Measurements from ENCODE around the gene DUOX2.

- no peak for TF ChIP-seq CTCF (IDR thresholded peaks at IDR 0.05; ENCODE audit: poor library complexity, severe bottlenecking)
- no peak for TF ChIP-seq POLR2AphosphoS5 (IDR thresholded peaks at IDR 0.05)
- no peak for TF ChIP-seq TAF1 (IDR thresholded peaks at IDR 0.05; ENCODE audit: low read depth)
- TF ChIP-seq, protein P1, sequence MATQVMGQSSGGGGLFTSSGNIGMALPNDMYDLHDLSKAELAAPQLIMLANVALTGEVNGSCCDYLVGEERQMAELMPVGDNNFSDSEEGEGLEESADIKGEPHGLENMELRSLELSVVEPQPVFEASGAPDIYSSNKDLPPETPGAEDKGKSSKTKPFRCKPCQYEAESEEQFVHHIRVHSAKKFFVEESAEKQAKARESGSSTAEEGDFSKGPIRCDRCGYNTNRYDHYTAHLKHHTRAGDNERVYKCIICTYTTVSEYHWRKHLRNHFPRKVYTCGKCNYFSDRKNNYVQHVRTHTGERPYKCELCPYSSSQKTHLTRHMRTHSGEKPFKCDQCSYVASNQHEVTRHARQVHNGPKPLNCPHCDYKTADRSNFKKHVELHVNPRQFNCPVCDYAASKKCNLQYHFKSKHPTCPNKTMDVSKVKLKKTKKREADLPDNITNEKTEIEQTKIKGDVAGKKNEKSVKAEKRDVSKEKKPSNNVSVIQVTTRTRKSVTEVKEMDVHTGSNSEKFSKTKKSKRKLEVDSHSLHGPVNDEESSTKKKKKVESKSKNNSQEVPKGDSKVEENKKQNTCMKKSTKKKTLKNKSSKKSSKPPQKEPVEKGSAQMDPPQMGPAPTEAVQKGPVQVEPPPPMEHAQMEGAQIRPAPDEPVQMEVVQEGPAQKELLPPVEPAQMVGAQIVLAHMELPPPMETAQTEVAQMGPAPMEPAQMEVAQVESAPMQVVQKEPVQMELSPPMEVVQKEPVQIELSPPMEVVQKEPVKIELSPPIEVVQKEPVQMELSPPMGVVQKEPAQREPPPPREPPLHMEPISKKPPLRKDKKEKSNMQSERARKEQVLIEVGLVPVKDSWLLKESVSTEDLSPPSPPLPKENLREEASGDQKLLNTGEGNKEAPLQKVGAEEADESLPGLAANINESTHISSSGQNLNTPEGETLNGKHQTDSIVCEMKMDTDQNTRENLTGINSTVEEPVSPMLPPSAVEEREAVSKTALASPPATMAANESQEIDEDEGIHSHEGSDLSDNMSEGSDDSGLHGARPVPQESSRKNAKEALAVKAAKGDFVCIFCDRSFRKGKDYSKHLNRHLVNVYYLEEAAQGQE (IDR thresholded peaks at IDR 0.05; ENCODE audit: borderline replicate concordance): no peak
- no peak for TF ChIP-seq EZH2 (IDR thresholded peaks at IDR 0.05; ENCODE audit: borderline replicate concordance, insufficient read depth, low read length, poor library complexity, severe bottlenecking)
These were observed 20.1 kb upstream of the DUOX2 start for GRCh38 chr15:45134046-45134445.
